ENCODE data around the gene HOXA2. TPM values are rescaled to one million over a fixed set of nuclear protein-coding genes. Genes with fewer than 3 reads are reported as not detected.

Gene HOXA2
- total RNA-seq, 2 donors from 2014 or later, result not detected

DNA sequence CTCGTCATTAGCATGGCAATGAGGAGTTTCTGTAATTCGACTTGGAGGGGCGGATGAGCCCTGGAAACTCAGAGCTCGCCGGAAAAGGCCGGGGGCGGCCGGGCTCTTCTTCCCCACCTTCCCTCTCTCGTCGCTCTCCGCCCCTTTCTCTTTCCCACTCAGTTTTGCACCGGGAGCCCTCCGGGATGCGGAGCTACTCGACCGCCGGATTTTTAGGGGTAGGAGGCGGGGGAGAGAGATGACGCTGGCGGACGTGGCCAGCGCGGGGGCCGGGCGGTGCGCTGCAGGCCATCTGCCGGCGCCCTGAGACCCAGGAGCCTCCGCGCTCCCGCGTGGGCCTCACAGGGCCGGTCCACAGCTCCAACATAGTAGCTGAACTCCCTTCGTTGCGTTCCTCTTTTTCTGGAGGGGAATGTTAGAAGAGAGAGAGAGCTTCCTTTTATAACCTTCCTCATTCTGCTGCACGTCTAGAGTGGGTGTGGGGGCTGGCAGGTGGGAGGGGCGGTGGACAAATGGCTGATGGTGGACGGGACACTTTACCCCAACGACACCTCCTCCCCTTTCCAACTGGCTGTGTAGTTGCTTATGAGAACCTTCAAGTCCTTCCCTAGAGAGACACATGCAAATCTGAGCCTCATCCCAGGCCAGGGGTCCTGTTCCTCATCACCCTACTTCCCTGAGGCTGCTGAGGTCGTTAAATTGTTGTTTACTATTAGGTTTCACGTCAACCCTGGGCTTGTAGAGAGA is 5.5 kb downstream of the HOXA2 start:
- no peak for TF ChIP-seq CTCF (conservative IDR thresholded peaks at IDR 0.05)
- H3K36me3 ChIP-seq (ENCODE audit: control insufficient read depth, insufficient read depth, low read length), result no peaks in the 10 kb centered on the region
- peaks cover 100% of the 10 kb centered on the region for H3K27me3 Mint-ChIP-seq (ENCODE audit: insufficient read depth)
- H3K36me3 Mint-ChIP-seq (ENCODE audit: low read depth), result no peaks in the 10 kb centered on the region
- H3K9me3 ChIP-seq (ENCODE audit: control insufficient read depth, low read length), result no peaks in the 10 kb centered on the region
- H3K4me1 ChIP-seq (ENCODE audit: control insufficient read depth, insufficient read depth, low read length), result no peaks in the 10 kb centered on the region
- no peaks in the 10 kb centered on the region for H3K9me3 Mint-ChIP-seq
- peaks cover 22% of the 10 kb centered on the region for H3K4me1 Mint-ChIP-seq
- H3K27ac ChIP-seq (ENCODE audit: low read depth, low read length), result peak overlapping the region; percentile 85
- 0 to 1% methylated on average over 4 to 40 of the region's 41 CpGs for WGBS, 2 experiments (ENCODE audit: insufficient coverage in 1 of 2, insufficient read length in 1 of 2)
- H3K27me3 ChIP-seq (ENCODE audit: control insufficient read depth, insufficient read depth, low read length, poor library complexity, severe bottlenecking), result peaks cover 100% of the 10 kb centered on the region
- H3K27ac Mint-ChIP-seq, result no peak overlapping the region
- DNase-seq, result peak; percentile 68
- H3K4me3 ChIP-seq (ENCODE audit: low read length), result peak overlapping the region; percentile 72
- H3K4me3 Mint-ChIP-seq, result peak overlapping the region; percentile 48
- H3K9ac ChIP-seq (ENCODE audit: extremely low read depth, low read length, poor library complexity, severe bottlenecking), result no peak overlapping the region

- H3K9ac ChIP-seq (ENCODE audit: extremely low read depth, low read length, poor library complexity, severe bottlenecking), result no peak within 1 kb of the TSS
- 0 to 1% methylated on average over 20 to 68 of the region's 68 CpGs for WGBS, 2 experiments (ENCODE audit: insufficient coverage in 1 of 2, insufficient read length in 1 of 2)
- DNase-seq, result peak; percentile 90
- H3K4me1 ChIP-seq (ENCODE audit: control insufficient read depth, insufficient read depth, low read length), result no peaks in the 10 kb centered on the region
- peak within 1 kb of the TSS; percentile 85 for H3K27ac ChIP-seq (ENCODE audit: low read depth, low read length)
- H3K27ac Mint-ChIP-seq, result no peak within 1 kb of the TSS
- TF ChIP-seq CTCF (conservative IDR thresholded peaks at IDR 0.05), result no peak
- peak within 1 kb of the TSS; percentile 48 for H3K4me3 Mint-ChIP-seq
- H3K36me3 Mint-ChIP-seq (ENCODE audit: low read depth), result no peaks in the 10 kb centered on the region
- H3K4me1 Mint-ChIP-seq, result peaks cover 25% of the 10 kb centered on the region
- H3K27me3 ChIP-seq (ENCODE audit: control insufficient read depth, insufficient read depth, low read length, poor library complexity, severe bottlenecking), result peaks cover 100% of the 10 kb centered on the region
- no peaks in the 10 kb centered on the region for H3K9me3 Mint-ChIP-seq
- H3K9me3 ChIP-seq (ENCODE audit: control insufficient read depth, low read length), result no peaks in the 10 kb centered on the region
- H3K36me3 ChIP-seq (ENCODE audit: control insufficient read depth, insufficient read depth, low read length), result no peaks in the 10 kb centered on the region
- H3K4me3 ChIP-seq (ENCODE audit: low read length), result peak within 1 kb of the TSS; percentile 72
- H3K27me3 Mint-ChIP-seq (ENCODE audit: insufficient read depth), result peaks cover 100% of the 10 kb centered on the region
Measured at GRCh38 chr7:27095897-27096767, 6.4 kb downstream of the HOXA2 start, which contains the start of gene HOXA1. TSS of gene HOXA1 (minus strand) at chr7:27096000. CDS start at chr7:27095912, 88 bp downstream.

GRCh38 chr7:27095050-27095896 is 7.2 kb downstream of the HOXA2 start:
- DNase-seq, result peak; percentile 63
- Mint-ChIP-seq H3K4me3 (peak overlapping the region; percentile 48), H3K36me3 (ENCODE audit: low read depth) (no peaks in the 10 kb centered on the region), H3K9me3 (no peaks in the 10 kb centered on the region), H3K27ac (no peak overlapping the region), H3K27me3 (ENCODE audit: insufficient read depth) (peaks cover 100% of the 10 kb centered on the region), H3K4me1 (peaks cover 30% of the 10 kb centered on the region)
- Histone ChIP-seq H3K9ac (ENCODE audit: extremely low read depth, low read length, poor library complexity, severe bottlenecking) (no peak overlapping the region), H3K27ac (ENCODE audit: low read depth, low read length) (no peak overlapping the region), H3K36me3 (ENCODE audit: control insufficient read depth, insufficient read depth, low read length) (no peaks in the 10 kb centered on the region), H3K27me3 (ENCODE audit: control insufficient read depth, insufficient read depth, low read length, poor library complexity, severe bottlenecking) (peaks cover 100% of the 10 kb centered on the region), H3K4me3 (ENCODE audit: low read length) (no peak overlapping the region), H3K4me1 (ENCODE audit: control insufficient read depth, insufficient read depth, low read length) (no peaks in the 10 kb centered on the region), H3K9me3 (ENCODE audit: control insufficient read depth, low read length) (no peaks in the 10 kb centered on the region)
- 5 to 23% methylated on average over 6 to 33 of the region's 33 CpGs for WGBS, 2 experiments (ENCODE audit: insufficient coverage in 1 of 2, insufficient read length in 1 of 2)
- no peak for TF ChIP-seq CTCF (conservative IDR thresholded peaks at IDR 0.05)
